ENCODE results near the gene ELFN1.
A peak's percentile ranks its signal among the peaks of the same experiment; 100 is the strongest.

Gene ELFN1

GRCh38 chr7:1664711-1665548 lies 5.1 kb upstream of the ELFN1 start:
- DNase-seq = peak; percentile 66 to 76

DNA sequence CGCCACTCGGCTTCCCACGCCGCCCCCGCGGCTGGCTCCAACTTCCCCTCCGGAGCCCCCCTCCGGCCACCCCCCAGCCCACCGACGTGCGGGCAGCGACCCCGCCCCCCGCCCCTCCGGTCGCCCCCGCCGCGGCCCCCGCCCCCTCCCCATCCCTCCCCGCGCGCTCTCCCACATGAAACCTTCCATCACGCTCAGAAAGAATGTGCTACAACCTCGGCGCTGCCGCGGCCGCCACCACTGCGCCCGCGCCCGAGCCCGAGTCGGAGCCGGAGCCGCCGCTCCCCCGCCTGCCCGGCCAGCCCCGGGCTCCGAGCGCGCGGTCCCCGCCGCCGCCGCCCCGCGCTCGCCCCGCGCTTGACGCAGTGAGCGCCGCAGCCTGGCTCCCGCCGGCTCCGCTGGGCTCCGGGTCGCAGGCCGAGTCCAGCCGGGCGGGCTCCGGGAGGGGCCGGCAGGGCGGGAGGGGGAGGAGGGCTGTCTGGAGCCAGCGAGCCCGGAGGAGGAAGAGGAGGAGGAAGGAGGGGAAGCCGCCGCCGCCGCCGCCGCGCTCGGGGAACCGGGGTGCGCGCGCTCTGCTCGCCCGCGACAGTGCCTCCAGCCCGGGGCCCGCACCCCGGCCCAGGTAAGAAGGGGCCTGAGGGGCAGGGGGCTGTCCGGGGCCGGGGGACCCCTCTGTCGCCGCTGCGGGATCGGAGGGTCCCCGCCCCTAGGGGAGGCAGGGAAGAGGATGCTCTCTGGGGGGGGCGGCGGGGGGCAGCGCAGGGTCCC lies 4.3 kb upstream of the ELFN1 start:
- peak in 1 of 2 experiments; percentile 47 for DNase-seq

DNA sequence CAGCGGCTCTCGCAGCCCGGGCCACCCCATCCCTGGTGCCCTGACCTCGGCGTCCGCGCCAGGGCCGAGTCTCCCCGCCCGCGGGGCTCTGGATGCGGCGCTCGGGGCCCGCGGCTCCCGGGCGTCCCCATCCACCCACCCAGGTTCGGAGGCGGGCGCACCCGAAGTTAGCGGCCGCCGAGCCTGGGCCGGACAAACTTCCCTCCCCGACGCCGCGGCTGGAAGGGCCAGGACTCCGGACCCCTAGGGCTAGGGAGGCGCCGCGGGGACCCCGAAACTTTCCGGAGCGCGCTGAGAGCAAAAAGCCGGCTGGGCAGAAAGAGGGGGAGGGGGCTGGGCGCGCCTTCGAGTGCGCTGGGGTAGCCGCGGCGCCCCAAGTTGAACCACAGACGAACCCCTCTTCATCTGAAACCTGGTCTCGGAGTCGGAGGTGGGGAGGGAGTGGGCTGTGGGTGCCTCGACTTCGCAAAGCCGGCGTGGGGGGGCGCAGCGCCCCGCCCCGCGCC lies 3.7 kb upstream of the ELFN1 start:
- DNase-seq = peak in 1 of 2 experiments; percentile 32

- peak in 1 of 2 experiments; percentile 43 for DNase-seq
Observed at GRCh38 chr7:1666823-1667565, 3.1 kb upstream of the ELFN1 start.

- DNase-seq = no peak
Observed at GRCh38 chr7:1667566-1668395, 2.3 kb upstream of the ELFN1 start.

- DNase-seq = peak in 1 of 2 experiments; percentile 44
Observed at GRCh38 chr7:1668396-1669063, 1.5 kb upstream of the ELFN1 start.

DNA sequence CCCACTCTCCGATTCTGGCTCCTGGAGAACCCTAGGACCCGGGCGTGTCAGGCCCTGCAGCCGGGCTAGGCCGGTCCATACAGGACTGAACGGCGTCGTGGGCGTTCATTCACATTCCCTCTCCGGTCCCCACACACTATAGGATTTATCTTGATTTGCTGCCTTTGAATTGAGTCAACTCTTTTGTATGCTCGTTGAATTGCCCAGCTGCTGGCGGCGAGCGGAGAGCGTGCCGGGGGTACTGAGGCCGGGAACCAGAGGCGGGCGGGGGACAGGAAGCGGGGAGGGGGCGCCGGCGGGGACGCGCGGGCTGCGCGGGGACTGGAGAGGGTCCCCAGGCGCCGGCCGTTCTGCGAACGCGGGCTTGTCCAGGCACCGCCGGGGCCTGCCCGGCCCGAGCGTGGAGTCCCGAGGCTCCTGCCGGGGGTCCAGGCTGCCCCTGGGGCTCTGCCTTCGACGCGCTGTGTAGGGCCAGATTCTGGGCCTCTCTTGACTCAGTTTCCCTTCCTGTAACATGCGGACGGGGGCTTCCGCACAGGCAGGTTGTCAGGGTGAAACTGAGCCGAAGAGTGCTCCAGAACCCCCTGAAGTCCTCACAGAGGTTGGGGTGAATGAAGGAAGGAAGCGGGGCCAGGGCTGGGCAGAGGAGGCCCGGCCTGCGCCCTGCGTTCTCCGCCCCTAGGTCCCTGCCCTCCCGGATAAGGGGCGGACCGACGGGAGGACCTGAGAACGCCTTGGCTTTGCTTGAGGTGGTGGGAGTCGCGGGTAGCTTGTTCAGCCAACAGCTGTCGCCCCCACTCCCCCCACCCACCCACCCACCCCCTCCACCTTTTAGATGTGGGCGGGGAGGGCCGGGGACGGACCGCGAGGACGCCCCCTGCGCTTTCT lies 769 bp upstream of the ELFN1 start:
- peak in 1 of 2 experiments; percentile 37 for DNase-seq

DNA sequence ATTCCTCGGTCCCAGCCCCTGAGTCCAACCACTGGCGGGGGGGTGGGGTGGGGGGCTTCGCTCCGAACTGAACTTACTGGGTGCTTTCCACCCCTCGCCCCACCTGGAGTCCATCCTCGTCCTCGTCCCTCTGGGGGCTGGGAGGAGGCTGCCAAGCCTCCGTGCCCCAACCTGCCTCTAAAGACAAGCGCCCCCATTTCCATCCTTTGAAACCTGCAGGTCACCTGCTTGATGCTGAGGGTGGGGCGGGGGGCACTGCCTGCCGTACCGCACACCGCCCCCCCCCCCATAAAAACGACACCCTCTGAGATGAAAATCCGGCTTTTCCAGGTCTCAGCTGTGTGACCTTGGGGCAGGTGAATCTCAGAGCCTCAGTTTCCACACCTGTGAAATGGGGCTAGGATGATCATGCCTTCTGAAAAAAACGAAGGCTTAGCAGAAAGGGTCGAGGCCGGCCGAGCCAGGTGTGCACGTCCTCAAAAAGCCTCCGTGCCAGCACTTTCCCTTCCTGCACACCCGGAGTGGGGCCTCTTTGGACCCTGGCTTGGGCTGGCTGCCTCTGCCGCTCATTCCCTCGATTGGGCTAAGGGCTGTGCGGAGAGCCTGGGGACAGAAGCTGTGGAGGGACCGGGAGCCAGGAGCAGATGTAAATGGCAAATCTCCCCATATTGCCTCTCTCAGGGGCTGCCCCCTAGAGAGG lies 967 bp downstream of the ELFN1 start:
- no peak for DNase-seq

DNA sequence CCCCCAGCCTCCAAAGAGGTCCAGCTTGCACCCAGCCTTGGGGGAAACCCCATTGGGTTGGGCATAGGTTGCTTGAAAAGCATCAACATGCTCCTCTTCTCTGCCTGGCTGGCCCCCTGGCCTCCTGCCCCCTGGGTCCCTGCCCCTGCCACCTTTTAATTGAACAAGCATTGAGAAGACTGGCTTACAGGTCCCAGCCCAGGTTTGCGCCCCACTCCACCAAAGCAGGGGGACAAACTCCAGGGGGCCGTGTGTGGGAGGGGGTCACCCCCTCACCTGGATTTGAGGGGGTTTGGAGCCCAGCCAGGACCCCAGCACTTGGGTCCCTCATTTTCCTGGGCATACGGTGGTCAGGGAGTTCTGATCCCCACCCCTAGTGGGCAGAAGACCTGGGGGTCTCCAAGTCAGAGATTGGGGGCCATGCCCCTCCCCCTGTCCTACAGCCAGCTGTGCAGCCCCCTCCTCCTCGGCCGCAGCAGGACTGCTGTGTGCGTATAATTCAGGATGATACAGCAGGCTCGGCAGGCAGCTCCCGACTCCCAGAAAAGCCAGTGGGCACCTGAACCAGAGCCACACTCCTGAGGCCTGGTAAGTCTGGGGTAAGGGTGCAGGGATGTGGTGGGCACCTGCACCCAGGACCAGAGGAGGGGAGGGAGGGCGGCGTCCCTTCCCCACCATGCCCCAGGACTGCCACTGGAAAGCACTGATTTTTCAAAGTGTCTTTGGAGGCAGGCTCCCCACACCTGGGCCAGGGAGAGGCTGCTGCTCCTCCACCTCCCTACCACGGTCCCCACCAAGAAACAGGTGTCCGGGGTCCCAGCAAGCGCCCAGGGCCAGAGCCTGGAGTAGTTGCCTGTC lies 1.7 kb downstream of the ELFN1 start:
- DNase-seq = no peak

GRCh38 chr7:1672851-1673486 lies 2.9 kb downstream of the ELFN1 start:
- DNase-seq = peak in 1 of 2 experiments; percentile 7

- peak in 1 of 2 experiments; percentile 3 for DNase-seq
Observed at GRCh38 chr7:1673581-1674118, 3.6 kb downstream of the ELFN1 start.

DNA sequence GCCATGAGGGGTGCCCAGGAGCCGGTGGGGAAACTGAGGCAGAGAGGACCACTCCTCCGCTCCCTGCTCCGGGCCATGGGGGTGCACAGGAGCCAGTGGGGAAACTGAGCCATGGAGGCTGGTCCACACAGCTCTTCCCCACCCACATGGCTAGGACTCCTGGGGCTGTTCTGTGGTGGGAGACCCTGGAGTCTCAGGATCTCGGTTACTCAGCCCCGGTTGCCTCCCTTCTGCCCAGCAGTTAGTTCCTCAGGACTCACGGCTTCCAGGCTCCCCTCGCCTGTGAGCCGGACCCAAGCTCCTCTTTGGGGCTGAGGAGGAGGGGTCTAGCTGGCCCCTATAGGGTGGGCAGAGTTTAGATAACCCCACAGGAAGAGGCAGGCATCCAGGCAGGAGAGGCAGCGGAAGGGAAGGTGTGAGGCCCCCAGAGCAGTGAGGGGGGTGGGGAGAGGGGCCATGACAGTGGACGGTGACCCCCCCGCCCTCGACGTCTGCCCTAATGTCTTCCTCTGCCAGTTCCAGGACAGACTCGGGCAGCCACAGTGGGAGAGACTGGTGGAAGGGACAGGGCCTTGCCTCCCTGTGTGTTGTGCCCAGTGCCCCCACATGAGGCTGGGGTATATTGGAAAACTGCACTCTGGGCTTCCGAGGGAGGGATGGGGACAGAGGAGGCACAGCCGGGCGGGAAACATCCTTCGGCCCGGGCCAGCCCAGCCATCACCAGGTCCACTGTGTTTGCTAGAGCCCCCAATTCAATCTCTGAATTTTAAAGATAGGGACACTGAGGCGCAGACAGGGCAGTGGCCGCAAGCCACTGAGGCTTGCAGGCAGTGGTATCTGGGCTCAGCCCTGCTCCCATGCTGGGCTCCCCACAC lies 4.3 kb downstream of the ELFN1 start:
- DNase-seq = peak; percentile 7 to 9

DNA sequence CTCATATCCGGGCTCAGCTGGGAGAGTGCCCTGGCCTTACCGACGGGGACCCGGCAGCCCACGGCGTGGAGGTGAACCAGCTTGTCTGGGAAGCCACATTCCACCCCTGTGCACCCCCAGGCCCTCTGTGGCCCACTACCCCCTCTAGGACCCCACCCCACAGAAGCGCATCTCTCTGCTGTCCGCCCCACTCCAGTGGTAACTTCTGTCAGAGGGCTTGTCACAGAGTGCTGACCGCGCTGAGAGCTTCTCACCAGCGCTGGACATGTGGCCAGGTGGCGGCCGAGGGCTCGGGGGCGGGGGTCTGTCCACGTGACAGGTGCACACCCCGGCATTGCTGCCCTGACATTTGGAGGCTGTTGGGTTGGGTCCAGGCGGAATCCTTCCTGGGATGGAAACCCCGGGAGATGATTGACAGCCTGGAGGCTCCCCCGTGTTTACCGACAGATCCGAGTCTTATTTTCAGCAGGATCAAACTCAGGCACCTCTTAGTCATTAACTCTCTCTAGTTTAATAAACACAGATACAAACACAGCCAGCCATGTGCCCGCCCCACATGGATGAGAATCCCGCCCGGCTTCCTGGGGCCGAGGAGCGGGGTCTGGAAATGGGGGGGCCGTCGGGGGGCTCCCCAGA lies 5.1 kb downstream of the ELFN1 start:
- peak; percentile 7 to 10 for DNase-seq

GRCh38 chr7:1675673-1676549 lies 5.8 kb downstream of the ELFN1 start:
- DNase-seq = peak; percentile 13

GRCh38 chr7:1676550-1677078 lies 6.5 kb downstream of the ELFN1 start:
- DNase-seq = peak; percentile 7
